Heart left ventricle (tissue), 13 donors: Measurements from ENCODE around the gene ARHGAP23.
"Not testable (repeated sequence)": the region's sequence is repeated elsewhere in the genome, so short reads cannot be mapped to it uniquely, and the experiment has no call there.

Source experiments
- CTCF ChIP-seq, 12 donors: fragments of 200-600 bp; sonication (generic) in 4 of 12; IDR thresholded peaks; one replicate each; pipeline versions ENCODE4 v1.5.0 to v1.8.0; 2018 to 2022; ENCODE audit warnings: antibody characterized with exemption in 12 of 12, mild to moderate bottlenecking in 5 of 12
- POLR2A ChIP-seq, 2 donors: fragments of 450-650 bp; IDR thresholded peaks; one replicate each; pipeline ENCODE4 v1.6.1; 2017; ENCODE audit warnings: antibody characterized with exemption in 2 of 2, mild to moderate bottlenecking in 2 of 2, moderate library complexity in 2 of 2
- donor health status: ischemic (EF 13 %, LVEDD 7.1; RV severe dilation, severe dysfunction).
- donor health status: DM: no; HTN: yes; CAD: no.
- donor health status: DM: no; HTN: no; CAD: no.
- donor health status: ischemic (EF 25% LVEDD 6.9; RV normal size, moderate dysfunction).
- donor health status: ischemic (EF 25% LVEDD 5.7; RV mildly dilated, moderate dysfunction).
- donor health status: ischemic (EF 35%, LVEDD 5.7; RV mildly dilated, moderate dysfunction).
- donor health status: nonischemic (EF 11% LVEDD 7.7; RV severe dilation, severe dysfunction).
- donor health status: DM: yes; HTN: yes; CAD: no.
- donor health status: PGD.
- donor health status: ischemic (EF 29% LVEDD 5.4; RV normal size, mild dysfunction).
- donor health status: nonischemic (EF 23%, LVEDD 6.1; RV moderate dilation, normal function).

- not testable (repeated sequence) for TF ChIP-seq POLR2A, CTCF (IDR thresholded peaks at IDR 0.05)
Observed at GRCh38 chr17:38503286-38503913, 75.1 kb downstream of the ARHGAP23 start.
